NCI-H1930 (cell line): ENCODE measurements around the gene SCN5A.

Experiments
- DNase-seq, 2 experiments: peaks; one replicate each; lab custom pipeline; 2025; lab: John Stamatoyannopoulos, UW

Gene SCN5A

DNA sequence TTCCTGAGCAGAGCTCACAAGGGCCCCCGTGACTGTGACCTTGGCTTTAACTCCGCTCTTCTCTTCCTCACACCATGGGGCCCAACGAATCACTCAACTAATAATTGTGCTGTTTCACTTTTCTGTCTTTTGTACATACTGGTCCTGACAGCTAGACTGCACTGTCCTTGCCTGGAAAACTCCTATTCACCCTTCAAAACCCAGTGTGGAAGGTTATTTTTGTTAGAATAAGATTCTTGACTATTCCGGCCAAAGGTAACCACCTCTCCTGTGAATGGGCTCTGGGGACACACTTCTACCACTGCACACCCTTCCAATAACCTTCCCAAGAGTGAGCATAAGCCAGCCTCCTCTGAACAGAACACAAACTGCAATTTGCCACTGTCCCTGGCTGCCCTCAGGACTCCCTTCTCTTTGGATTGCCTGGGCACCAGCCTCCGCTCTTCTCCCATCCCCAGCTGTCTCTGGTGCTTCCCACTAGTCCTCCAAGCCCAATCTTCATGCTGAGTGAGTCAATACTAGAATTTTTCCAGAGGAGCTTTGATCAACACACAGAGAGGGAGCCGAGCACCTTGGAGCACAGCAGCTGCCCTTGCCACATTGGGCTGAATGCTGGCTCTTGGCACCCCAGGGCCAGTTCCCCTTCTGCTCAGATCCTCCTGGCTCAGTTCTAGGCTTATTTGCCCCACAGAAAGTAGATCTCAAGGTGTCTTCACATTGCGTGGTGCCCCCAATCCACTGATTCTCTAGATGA, 2.1 kb downstream of the SCN5A start:
- DNase-seq: no peak

GRCh38 chr3:38646630-38647029, 2.9 kb downstream of the SCN5A start:
- peak in 1 of 2 experiments; percentile 9 for DNase-seq

GRCh38 chr3:38646062-38646461, 3.4 kb downstream of the SCN5A start:
- no peak for DNase-seq

DNA sequence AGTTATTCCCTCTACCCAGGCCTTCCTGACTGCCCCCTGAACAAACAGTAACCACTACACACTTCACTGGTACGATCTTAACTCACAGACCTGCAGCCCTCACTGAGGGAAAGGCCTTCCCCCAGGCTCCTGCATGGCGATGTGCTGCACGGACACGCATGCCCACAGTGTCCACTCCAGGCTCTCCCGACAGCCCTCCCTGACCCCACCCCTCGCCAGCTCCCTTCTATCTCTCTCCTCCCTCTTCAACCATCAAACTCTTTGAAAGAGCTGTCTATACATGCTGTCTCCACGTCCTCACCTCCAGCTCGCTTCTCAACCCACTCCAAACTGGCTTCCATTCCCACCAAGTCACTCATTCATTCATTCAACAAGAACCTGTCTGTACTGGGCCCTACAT, 3.9 kb downstream of the SCN5A start:
- no peak for DNase-seq

GRCh38 chr3:38645076-38645475, 4.4 kb downstream of the SCN5A start:
- DNase-seq: no peak

DNA sequence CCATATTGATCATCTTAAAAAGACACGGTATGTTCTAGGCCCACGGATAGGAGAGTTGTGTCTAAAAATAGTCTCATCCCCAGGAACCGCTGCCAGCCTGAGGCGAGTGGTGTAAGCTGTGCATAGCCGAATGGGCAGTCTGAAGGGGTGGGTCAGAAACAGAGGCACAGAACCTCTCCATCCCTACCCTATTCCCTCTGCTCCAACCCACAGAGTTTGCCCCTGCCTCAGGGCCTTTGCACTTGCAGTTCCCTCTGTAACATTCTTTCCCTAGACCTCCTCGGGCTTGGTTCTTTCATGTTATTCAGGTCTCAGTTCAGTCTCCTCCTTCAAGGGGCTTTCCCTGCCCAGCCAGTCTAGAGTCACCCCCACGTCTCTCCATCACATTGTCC, 4.8 kb downstream of the SCN5A start:
- DNase-seq: no peak

GRCh38 chr3:38644016-38644661, 5.3 kb downstream of the SCN5A start:
- no peak for DNase-seq

DNA sequence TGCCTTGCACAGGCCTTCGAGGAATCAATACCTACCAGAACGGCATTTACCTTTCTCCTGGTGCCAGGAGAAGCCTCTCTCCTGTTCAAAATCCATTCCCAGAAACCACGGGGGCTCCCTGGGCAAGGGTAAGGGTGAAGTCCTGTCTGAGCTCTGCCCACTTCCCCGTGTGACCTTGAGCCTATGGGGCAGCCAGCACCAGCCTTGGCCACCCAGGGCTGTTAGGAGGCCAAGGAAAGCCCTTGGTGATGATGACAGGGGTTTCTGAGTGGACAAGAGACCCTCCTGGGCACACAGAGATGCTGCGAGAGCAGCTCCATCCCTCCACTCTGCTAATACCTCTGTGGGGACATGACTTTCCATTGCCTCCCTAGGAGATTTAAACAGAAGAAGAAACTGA, 5.9 kb downstream of the SCN5A start:
- DNase-seq: no peak

DNA sequence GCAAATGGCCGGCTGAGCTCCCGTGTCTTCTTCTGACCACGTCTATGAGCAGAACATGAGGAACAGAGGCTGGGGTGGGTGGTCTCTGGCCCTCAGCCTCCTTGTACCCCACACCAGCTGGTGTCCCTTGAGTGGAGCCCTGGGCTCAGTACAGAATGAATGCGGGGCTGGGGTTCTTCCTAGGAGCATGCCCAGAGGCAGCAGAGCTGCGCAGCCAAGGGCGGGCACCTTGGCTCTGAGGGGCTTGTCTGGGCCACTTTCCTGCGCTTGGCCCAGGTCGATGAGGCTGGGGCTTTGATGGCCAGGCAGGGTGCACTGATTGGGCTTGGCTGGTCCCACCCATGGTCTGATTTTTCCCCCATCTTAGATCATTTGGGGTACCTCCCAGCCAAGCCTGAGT, 6.4 kb downstream of the SCN5A start:
- DNase-seq: no peak

DNA sequence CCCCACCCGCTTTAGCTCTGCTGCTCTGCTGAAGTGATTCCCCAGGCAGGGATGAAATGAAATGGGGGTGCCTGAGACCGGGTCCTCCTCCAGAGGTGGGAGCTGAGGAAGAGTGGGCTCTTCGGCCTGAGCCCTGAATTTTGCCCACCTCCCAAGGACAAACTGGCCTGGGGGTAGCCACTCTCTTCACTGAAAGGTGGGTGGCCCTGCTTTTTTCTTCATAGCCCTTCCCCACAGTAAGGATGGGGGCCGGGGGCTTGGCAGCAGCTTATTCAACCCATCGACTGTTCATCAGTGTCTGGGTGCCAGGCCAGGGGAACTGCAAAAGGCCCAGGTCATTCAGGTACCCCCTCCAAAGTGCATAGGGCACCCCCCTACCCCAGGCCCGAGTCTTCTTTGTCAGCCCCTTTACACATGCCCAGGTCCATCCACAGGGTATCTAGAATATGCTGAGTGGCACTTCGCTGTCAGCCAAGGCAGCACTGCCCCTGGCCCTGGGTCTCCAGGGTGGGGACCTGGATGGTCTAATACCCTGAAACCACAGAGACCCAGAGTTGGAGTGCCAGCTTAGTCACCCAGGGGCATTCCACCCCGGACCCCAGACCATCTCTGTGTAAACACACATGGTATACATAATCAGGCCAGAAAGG, 7.9 kb downstream of the SCN5A start:
- DNase-seq: no peak

DNA sequence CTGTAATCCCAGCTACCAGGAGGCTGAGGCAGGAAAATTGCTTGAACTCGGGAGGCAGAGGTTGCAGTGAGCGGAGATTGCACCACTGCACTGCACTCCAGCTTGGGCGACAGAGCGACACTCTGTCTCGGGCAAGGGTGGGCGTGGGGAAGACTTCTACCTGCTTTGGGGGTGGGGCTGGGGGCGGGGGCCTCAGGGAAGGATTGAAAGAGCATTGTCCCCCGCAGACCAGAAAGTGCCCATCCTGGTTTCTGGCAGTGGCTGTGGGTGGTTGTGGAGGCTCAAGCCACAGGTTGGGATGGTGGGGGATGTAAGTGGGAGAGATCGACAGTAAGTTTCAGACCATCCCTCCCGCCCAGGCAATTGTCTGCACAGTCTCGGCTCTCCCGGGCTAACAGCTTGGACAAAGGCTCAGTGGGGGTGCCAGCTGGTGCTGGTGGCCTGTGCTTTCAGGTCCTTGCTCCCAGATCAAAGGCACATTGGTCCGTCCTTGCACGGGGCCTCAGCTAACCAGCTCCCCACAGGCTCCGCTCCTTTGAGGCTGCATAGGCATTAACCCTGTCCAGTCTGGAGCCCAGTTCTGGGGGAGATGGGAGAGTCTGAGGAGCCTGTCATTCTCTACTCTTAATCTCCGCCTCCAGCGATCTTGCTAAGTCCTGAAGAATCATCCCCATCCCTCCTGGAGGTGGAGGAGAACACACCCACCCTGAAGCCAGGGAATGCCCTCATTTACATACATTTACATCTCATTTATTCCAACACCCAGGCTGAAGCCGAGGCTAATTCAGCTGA, 8.6 kb downstream of the SCN5A start:
- no peak for DNase-seq

- DNase-seq: no peak
Measured at GRCh38 chr3:38638354-38638753, 11.1 kb downstream of the SCN5A start.

DNA sequence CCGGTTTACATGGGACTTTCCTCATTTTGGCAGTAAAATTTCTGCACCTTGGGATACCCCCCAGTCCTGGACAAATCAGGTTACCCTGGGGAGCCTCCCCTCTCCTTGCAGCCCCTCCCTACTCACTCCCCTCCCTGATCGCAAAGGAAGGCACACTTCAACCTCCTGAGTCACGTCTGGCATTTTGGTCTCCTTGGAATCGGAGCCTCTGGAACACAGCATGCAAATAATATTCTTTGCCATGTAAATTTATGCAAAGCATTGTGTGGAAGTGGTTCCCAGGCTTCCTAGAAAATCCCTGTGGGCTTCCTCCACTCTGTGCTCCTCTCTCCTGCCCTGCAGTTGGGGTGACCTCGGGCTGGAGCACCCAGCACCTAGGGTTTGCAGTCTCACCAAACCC, 11.6 kb downstream of the SCN5A start:
- DNase-seq: no peak

- DNase-seq: no peak
Measured at GRCh38 chr3:38636881-38637280, 12.6 kb downstream of the SCN5A start.

DNA sequence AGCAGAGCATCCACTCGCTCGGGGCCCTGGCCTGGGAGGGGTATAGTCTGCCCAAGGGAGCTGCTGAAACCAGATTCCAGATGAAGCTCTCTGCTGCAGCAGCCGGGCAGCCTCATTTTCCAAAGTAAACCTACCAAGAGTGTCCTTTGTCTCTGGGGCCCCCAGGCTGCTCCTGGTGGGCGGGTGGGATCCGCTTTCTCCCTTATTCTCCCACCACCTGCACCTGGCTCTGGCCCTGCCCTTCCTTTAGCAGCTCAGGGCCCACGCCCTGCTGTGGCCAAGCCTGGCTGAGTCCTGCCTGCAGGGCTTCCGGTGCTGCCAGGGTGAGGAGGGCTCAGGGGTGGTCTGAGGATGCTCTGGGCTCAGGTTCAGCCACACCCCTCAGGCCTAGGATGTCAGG, 13.0 kb downstream of the SCN5A start:
- DNase-seq: no peak

DNA sequence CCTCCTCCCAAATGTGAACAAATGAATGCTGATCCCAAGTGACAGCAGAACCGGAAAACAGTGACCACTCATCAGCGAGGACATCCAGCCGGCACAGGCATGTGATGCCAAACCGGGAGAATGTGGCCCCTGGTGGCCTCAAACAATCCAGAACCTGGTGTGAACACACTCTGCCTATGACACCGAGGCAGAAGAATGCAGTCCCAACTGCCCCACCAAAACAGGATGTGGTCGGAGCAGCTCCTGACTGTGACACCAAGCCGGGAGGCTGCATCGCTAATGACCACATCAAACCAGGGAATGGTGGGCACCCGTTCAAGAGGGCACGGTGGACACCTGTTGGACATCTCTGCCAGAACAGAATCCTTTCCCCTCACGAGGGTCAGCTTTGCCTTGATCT, 15.4 kb downstream of the SCN5A start:
- DNase-seq: no peak

DNA sequence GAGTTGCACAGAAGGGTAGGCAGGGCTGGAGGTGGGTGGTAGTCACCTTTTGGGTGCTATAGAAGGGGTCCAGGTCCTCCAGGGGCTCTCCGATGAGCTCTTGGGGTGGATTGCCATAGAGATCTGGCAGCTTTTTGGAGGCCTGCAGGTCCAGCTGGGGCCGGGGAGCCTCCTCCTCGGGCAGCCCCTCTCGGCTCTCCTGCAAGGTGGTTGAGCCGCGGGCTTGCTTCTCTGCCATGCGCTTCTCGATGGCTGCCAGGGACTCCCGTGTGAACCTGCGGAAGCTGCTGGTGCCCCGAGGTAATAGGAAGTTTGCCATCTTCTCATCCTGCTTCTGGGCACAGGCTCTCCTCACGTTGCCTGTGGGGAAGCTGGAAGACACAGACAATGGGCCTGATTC, 16.5 kb downstream of the SCN5A start:
- no peak for DNase-seq

GRCh38 chr3:38630606-38631005, 18.9 kb downstream of the SCN5A start:
- DNase-seq: no peak

DNA sequence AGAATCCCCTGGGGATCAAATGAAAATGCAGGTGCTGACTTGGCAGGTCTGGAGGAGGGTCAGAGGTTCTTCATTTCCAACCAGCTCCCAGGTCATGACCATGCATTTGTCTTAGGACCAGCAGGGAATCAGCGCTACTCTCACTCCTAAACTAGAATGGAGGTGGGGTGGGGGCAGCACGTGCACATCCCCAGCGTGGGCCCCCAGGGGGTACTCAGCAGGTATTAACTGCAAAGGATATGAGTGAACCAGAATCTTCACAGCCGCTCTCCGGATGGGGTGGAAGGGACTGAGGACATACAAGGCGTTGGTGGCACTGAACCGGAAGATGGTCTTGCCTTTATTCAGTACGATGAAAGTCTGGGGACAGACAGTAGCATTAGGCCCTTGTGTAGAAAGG, 19.4 kb downstream of the SCN5A start:
- no peak for DNase-seq

GRCh38 chr3:38628835-38629234, 20.7 kb downstream of the SCN5A start:
- DNase-seq: no peak

DNA sequence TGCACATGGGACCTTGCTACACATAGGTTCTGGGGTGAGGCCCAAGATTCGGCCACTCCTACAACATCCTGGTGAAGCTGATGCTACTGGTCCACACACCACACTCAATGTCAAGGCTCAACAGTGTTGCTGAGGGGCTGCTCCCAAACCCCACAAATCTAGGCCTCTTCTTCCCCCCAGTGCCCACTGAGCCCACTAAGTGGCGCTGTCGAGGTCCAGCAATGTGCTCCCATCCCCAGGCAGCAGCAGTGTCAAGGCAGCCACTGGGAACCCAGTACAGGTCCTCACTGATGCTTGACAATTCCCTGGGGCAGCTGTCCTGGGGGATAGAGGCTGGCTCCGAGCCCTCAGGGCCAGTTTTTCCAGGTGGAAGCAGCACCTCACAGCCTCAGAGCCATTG, 21.5 kb downstream of the SCN5A start:
- DNase-seq: no peak

DNA sequence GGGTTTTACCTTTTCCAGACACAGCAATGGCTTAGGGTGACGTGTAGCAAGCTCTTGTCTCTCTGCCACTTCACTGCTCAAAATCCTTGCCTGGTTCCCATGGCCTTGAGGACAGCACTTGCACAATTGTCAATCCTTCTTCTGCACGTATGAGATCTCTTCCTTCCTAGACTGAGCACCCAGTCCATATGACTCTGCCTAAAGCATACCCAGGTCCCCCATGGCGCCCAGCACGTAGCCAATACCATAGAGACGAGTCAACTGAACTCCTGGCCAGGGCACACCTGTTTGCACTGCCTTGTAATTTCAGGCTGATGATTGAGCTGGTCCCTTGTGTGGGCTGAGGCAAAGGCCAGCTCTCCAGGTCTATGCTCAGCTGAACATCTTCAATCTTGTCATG, 23.3 kb downstream of the SCN5A start:
- DNase-seq: no peak

DNA sequence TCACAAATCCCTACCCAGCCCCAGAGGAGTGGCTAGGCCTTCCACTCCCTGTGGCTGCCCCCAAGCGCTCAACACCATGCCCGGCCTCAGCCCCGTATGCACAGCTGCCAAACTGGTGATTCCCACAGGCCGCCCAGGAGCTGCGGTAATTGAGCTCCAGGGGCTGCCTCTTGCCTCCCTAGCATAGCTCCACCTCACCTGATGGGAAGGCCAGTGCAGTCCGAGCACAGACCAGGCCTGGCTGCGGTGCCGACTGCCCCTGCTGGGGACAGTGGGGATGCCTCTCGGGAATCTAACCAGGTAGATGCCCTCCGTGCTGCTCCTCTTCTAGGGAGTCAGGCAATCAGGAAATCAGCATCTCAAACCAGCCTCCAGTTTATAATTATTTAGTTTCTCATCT, 25.9 kb downstream of the SCN5A start:
- DNase-seq: no peak
